HepG2 (cell line): ENCODE measurements around the gene DEPDC5. TPM values are rescaled to one million over a fixed set of nuclear protein-coding genes. Genes with fewer than 3 reads are reported as not detected.

Experiments used
- ATF5 ChIP-seq: sonication (generic); formaldehyde crosslinking; IDR thresholded peaks from 2 replicates; pipeline ENCODE4 v1.4.0; 2020; ENCODE audit warnings: mild to moderate bottlenecking, low read depth, missing genetic modification reagents
- FOXK1 ChIP-seq: sonication (generic); formaldehyde crosslinking; IDR thresholded peaks from 2 replicates; pipeline ENCODE4 v1.4.0; 2020; ENCODE audit warnings: low read depth, missing genetic modification reagents, borderline replicate concordance
- GPN1 ChIP-seq: sonication (generic); formaldehyde crosslinking; IDR thresholded peaks from 2 replicates; pipeline ENCODE4 v1.5.1; 2020; ENCODE audit warnings: missing genetic modification reagents, borderline replicate concordance
- MIXL1 ChIP-seq: IDR thresholded peaks from 2 replicates; pipeline ENCODE4 v1.6.1; 2016
- MXD3 ChIP-seq: IDR thresholded peaks from 2 replicates; pipeline ENCODE4 v1.6.1; 2016; ENCODE audit warnings: mild to moderate bottlenecking, missing biosample characterization, missing genetic modification reagents
- MYNN ChIP-seq: sonication (generic); formaldehyde crosslinking; IDR thresholded peaks from 2 replicates; pipeline ENCODE4 v1.4.0; 2020; ENCODE audit warnings: mild to moderate bottlenecking, low read depth, missing genetic modification reagents
- MYPOP ChIP-seq: sonication (generic); formaldehyde crosslinking; IDR thresholded peaks from 2 replicates; pipeline ENCODE4 v1.8.1; 2023; ENCODE audit warnings: mild to moderate bottlenecking, moderate library complexity, missing genetic modification reagents
- PHF20 ChIP-seq: sonication (generic); formaldehyde crosslinking; IDR thresholded peaks from 2 replicates; pipeline ENCODE4 v1.5.0; 2020; ENCODE audit warnings: mild to moderate bottlenecking, missing genetic modification reagents
- PPARG ChIP-seq: conservative IDR thresholded peaks from 2 replicates; pipeline ENCODE4 v1.6.1; 2016; ENCODE audit warnings: missing biosample characterization, missing genetic modification reagents
- RARG ChIP-seq: sonication (generic); formaldehyde crosslinking; IDR thresholded peaks from 2 replicates; pipeline ENCODE4 v1.4.0; 2020; ENCODE audit warnings: low read depth, mild to moderate bottlenecking, missing genetic modification reagents
- RXRB ChIP-seq: IDR thresholded peaks from 2 replicates; pipeline ENCODE4 v1.6.1; 2016; ENCODE audit warnings: borderline replicate concordance, missing genetic modification reagents, missing compliant biosample characterization
- SAP130 ChIP-seq: IDR thresholded peaks from 2 replicates; pipeline ENCODE4 v1.6.1; 2016; ENCODE audit warnings: low read depth
- SP5 ChIP-seq: IDR thresholded peaks from 2 replicates; pipeline ENCODE4 v1.6.1; 2016; ENCODE audit warnings: low read depth, borderline replicate concordance
- TBX2 ChIP-seq: sonication (generic); formaldehyde crosslinking; IDR thresholded peaks from 2 replicates; pipeline ENCODE4 v1.5.0; 2020; ENCODE audit warnings: missing genetic modification reagents, mild to moderate bottlenecking, borderline replicate concordance
- U2AF1 ChIP-seq: fragments of 200-400 bp; formaldehyde crosslinking; optimal IDR thresholded peaks from 2 replicates; pipeline ENCODE3; 2017; ENCODE audit warnings: mild to moderate bottlenecking, low read depth, low read length
- WIZ ChIP-seq: sonication (generic); formaldehyde crosslinking; IDR thresholded peaks from 2 replicates; pipeline ENCODE4 v1.5.1; 2020; ENCODE audit warnings: mild to moderate bottlenecking, missing genetic modification reagents
- ZBTB8A ChIP-seq: sonication (generic); formaldehyde crosslinking; IDR thresholded peaks from 2 replicates; pipeline ENCODE4 v1.4.0; 2020; ENCODE audit warnings: mild to moderate bottlenecking, low read depth, missing genetic modification reagents, borderline replicate concordance
- ZNF101 ChIP-seq: sonication (generic); formaldehyde crosslinking; IDR thresholded peaks from 2 replicates; pipeline ENCODE4 v1.4.0; 2020; ENCODE audit warnings: mild to moderate bottlenecking, low read depth, missing genetic modification reagents, borderline replicate concordance
- ZNF263 ChIP-seq: sonication (generic); formaldehyde crosslinking; IDR thresholded peaks from 2 replicates; pipeline ENCODE4 v1.4.0; 2020; ENCODE audit warnings: missing genetic modification reagents
- ZNF3 ChIP-seq: IDR thresholded peaks from 2 replicates; pipeline ENCODE4 v1.7.0; 2017; ENCODE audit warnings: inconsistent platforms
- ZNF350 ChIP-seq: sonication (generic); formaldehyde crosslinking; IDR thresholded peaks from 2 replicates; pipeline ENCODE4 v1.4.0; 2020; ENCODE audit warnings: mild to moderate bottlenecking, low read depth, missing genetic modification reagents, borderline replicate concordance
- ZNF660 ChIP-seq: sonication (generic); formaldehyde crosslinking; IDR thresholded peaks from 2 replicates; pipeline ENCODE4 v1.5.1; 2020; ENCODE audit warnings: mild to moderate bottlenecking, low read depth, missing genetic modification reagents, borderline replicate concordance
- ZNF710 ChIP-seq: sonication (generic); formaldehyde crosslinking; IDR thresholded peaks from 2 replicates; pipeline ENCODE4 v1.5.0; 2020; ENCODE audit warnings: mild to moderate bottlenecking, missing genetic modification reagents, borderline replicate concordance
- ZSCAN29 ChIP-seq: sonication (generic); formaldehyde crosslinking; conservative IDR thresholded peaks from 2 replicates; pipeline ENCODE4 v1.4.0; 2020; ENCODE audit warnings: mild to moderate bottlenecking, missing genetic modification reagents
- polyA plus RNA-seq, 8 experiments: library from polyadenylated mRNA; depleted of rRNA in 3 of 8; stranded (reverse) in 7 of 8; unstranded in 1 of 8; fragments of >200 nt; fragmentation: Illumina TruSeq in 4 of 8; extraction: Trizol in 4 of 8; gene quantifications; 2 replicates each; pipeline versions ENCODE4 v1.2.1 to v1.2.3, GENCODE V29; 2011 to 2016; ENCODE audit warnings: low read depth in 4 of 8, missing spikeins in 1 of 8, mixed read lengths in 1 of 8; ENCODE audit not compliant: insufficient read depth in 1 of 8
- total RNA-seq, 5 experiments: library from RNA; depleted of rRNA; stranded (reverse); fragments of >200 nt; fragmentation: Illumina TruSeq; extraction: Trizol; gene quantifications; 2 replicates each; pipeline ENCODE4 v1.2.3, GENCODE V29; 2016; ENCODE audit warnings: low read depth in 1 of 5
- TF ChIP-seq, protein P1 (sequence below): IDR thresholded peaks from 2 replicates; pipeline ENCODE4 v1.6.1; 2016; ENCODE audit warnings: missing biosample characterization, missing genetic modification reagents, low read depth

Gene DEPDC5
- total and polyA plus RNA-seq, 2 of the 13 experiments (the other 11 are each of a cell fraction or from before 2014, with no cell fraction given): 9.8 to 12.4 TPM

DNA sequence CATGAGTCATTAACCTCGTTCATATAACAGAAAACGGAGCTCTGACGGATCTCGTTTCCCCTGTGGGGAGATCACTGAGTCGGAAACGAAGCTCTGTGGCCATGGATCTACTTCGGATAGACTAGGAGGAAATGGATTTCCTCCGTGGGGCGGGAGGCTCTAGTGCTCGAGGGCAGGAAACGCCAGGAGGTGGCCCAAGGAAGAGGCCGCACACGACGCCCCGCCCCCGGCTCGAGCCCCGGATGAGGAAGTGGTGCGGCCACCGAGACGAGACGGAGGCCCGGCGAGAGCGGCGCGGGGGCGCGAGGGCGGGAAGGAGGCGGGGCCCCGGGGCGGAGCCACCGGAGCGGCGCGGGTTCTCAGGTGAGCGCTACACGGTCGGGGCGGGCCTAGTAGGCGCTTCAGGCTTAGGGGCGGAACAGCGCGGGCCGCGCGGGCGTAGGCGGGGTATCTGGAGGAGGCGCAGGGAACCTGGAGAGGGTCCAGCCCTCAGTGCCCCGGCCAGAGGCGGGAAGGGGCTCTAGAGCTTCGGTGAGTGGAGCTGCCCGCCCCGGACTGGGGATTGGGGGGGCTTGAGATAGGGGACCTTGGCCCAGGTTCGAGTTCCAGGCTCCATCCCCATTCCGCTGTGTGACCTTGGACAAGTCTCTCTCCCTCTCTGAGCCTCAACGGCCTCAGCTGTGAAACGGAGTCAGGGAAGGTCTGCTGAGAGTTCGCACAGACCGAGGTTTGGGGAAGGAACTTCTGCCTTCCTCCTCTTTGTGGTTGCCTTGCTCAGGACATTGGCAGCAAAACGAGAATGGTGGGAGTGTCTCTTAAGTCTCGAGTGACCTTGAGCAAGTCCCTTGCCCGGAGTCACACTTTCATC is at the start of gene DEPDC5 (continued):
- TF ChIP-seq, protein P1, sequence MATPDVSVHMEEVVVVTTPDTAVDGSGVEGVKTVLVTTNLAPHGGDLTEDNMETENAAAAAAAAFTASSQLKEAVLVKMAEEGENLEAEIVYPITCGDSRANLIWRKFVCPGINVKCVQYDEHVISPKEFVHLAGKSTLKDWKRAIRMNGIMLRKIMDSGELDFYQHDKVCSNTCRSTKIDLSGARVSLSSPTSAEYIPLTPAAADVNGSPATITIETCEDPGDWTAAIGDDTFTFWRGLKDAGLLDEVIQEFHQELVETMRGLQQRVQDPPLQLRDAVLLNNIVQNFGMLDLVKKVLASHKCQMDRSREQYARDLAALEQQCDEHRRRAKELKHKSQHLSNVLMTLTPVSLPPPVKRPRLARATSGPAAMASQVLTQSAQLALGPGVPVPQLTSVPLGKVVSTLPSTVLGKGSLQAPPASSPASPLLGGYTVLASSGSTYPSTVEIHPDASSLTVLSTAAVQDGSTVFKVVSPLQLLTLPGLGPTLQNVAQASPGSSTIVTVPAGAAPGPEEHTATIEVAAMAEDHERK (CRISPR knock-in tag): no peak
- no peak for TF ChIP-seq RARG
- TF ChIP-seq ZSCAN29 (CRISPR knock-in tag): no peak
- peak; percentile 93 for TF ChIP-seq SP5 (CRISPR knock-in tag)
- no peak for TF ChIP-seq MYPOP
- TF ChIP-seq ZNF101 (CRISPR knock-in tag): no peak
- TF ChIP-seq ZNF350 (CRISPR knock-in tag): no peak
- no peak for TF ChIP-seq ZNF660 (CRISPR knock-in tag)
- TF ChIP-seq ZBTB8A (CRISPR knock-in tag): no peak; the same call in 1 of the 2 replicates
- 0 out of 2 replicates have a peak, but pooled peaks have one; percentile 47 for TF ChIP-seq PPARG
- no peak for TF ChIP-seq U2AF1
- TF ChIP-seq MIXL1: peak; percentile 80
- peak; percentile 32 for TF ChIP-seq MXD3
- TF ChIP-seq RXRB (CRISPR knock-in tag): peak; percentile 10; the same call in 1 of the 2 replicates
- peak; percentile 94 for TF ChIP-seq SAP130 (CRISPR knock-in tag)
- no peak; the same call in 1 of the 2 replicates for TF ChIP-seq WIZ (CRISPR knock-in tag)
- peak; percentile 62; the same call in 1 of the 2 replicates for TF ChIP-seq ZNF710 (CRISPR knock-in tag)
- peak; percentile 94 for TF ChIP-seq PHF20 (CRISPR knock-in tag)
- TF ChIP-seq TBX2 (CRISPR knock-in tag): no peak; the same call in 1 of the 2 replicates
- TF ChIP-seq GPN1 (CRISPR knock-in tag): no peak
- TF ChIP-seq ZNF3 (CRISPR knock-in tag): no peak
- no peak for TF ChIP-seq ATF5
- TF ChIP-seq MYNN (CRISPR knock-in tag): no peak
- no peak for TF ChIP-seq FOXK1 (CRISPR knock-in tag)
- no peak for TF ChIP-seq ZNF263 (CRISPR knock-in tag)
